HS-27A (cell line): ENCODE data around the gene SOX1.

Experiments used
- DNase-seq: peaks from one replicate; pipeline ENCODE4 v3.0.0-alpha.2; 2012; ENCODE audit warnings: low read depth, missing footprints

Gene SOX1

GRCh38 chr13:112072534-112073244, 5.7 kb downstream of the SOX1 start:
- DNase-seq = no peak

- DNase-seq = no peak
These were observed 6.5 kb downstream of the SOX1 start for GRCh38 chr13:112073245-112074138.

- DNase-seq = no peak
These were observed 7.4 kb downstream of the SOX1 start for GRCh38 chr13:112074139-112074865.

DNA sequence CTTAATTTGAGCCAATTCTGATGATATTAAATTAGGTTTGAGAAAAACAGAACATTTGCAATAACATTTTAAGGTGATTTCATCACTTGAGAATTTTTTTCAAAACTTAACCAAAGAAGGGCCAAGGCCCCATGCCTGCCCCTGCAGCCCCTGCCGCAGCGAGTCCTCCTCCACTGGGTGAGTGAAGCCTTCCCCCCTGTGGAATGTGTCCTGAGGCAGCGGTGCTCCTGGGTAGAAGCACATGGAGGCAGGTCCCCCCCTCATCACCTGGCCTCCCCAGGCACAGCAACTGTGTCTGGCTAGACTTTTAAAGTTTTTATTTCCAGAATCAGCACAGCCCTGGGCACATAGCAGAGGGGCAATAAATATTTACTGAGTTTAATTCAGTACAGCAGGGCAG, 10.8 kb downstream of the SOX1 start:
- DNase-seq = no peak

DNA sequence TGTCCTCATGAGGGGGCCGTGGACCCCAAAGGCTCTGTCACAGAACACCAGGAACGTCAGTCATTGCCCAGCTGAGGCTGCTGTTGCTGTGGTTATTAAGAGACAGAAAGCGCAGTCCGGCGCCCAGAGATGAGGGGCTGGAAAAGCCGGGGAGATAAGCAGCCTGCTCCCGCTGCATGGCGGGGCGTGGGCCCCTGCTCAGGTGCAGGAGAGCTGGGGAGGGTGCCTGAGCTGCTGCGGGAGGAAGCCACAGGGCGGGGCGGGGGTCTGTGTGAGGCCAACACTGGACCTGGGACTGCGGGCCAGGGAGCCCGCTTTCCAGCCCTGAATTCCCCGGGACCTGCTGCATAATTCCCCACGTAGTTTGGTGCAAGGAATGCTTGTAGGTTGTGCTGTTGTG, 11.3 kb downstream of the SOX1 start:
- DNase-seq = no peak

GRCh38 chr13:112078879-112079531, 12.1 kb downstream of the SOX1 start:
- DNase-seq = no peak

DNA sequence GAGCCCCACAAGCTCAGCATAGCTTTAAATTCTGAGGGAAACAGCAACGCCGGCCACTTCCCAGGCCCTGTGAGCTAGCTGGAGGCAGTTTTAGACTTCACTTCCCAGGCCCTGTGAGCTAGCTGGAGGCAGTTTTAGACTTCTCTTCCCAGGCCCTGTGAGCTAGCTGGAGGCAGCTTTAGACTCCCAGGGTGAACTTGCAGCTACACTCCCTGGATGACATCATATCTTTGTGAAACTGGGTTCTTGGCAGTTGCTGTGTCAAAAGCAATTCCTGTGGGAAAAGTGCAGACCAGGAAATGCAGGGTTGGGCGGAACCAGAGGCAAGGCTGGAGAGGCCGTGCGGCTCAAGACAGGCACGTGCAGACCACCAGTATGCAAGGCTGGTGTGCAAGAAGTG, 12.7 kb downstream of the SOX1 start:
- DNase-seq = no peak

- no peak for DNase-seq
These were observed 17.0 kb downstream of the SOX1 start for GRCh38 chr13:112083971-112084370.

DNA sequence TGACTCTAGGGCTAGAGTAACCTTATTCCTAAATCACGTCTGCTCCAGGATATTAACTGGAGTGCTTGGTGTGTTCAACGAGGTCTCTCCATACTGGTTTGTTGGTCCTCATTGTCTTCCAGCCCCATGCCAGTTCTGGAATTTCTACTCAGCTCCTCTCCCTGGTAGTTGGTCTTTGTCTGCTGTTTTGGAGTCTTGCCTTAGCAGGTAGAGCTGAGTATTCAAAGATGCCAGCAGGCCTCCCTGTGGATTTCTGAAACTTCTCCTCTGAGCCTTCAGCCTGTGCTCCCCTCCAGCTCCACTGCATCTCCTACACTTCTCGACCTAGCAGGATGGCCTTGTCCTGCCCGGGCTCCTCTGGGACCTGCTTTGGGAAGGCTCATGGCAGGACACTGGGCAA, 25.5 kb downstream of the SOX1 start:
- DNase-seq = no peak

GRCh38 chr13:112095354-112095753, 28.4 kb downstream of the SOX1 start:
- DNase-seq = no peak

DNA sequence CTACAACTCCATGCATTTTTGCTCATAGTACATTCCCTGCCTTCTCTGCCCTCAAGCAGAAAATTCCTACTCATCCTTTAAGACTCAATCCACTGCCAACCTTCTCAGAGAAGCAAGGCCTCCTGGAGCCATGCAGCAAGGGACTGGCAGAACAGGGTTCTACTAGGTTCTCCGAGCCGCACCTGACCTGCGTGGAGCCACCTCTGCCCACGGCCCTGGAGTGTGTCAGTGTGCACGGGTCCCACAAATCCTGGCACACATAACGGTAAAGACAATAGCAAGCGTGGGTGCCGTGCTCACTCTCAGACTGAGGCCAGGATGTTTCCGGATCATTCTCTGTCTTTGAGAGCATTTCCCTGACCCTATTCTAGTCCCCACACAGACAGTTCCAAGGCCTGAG, 30.0 kb downstream of the SOX1 start:
- no peak for DNase-seq

GRCh38 chr13:112097770-112098169, 30.8 kb downstream of the SOX1 start:
- no peak for DNase-seq

DNA sequence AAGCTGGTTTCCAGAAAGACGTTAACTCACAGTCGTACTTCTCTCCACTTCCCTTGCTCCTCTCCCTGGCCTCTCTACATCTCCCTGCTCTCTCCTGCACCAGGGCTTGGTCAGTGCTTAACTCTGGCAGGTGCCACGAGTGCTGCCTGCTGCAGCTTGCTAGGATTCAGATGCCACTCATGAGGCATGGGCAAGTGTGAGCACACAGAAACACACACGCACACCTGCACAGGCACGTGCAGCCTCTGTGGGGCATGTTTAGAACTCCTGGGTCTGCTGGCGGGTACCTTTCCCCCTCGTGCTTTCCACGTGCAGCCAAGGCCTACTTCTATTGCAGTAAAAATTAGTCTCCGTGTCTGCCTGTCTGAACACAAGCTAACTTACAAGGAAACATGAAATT, 31.8 kb downstream of the SOX1 start:
- no peak for DNase-seq

- DNase-seq = no peak
These were observed 34.5 kb downstream of the SOX1 start for GRCh38 chr13:112101360-112101930.

GRCh38 chr13:112102243-112102642, 35.3 kb downstream of the SOX1 start:
- no peak for DNase-seq

DNA sequence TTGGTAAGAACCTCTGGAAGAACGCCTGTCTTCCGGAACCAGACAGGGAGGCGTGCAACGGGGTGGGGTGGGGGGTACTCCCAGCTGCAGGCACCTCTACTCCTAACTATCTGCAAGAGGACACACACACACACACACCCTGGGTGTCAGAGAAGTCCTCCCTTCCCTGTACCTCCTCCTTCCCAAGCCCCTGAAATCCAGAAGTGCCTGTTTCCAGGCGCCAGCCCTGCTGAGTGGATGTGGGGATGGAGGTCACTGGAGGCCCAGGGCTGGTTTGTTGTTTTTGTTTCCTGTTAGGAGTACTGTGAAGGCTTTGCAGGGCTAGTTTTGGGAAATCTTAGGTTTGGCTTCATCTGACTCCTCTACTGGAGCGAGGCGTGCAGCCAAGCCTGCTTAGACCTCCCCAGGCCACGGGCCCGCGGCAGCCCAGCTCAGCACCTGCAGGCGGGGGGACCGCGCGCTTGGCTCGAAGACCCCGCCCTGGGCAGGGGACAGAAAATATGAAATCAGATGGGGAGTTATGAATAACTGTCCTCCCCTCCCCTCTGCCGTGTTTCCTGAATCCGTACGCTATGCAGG, 36.4 kb downstream of the SOX1 start:
- no peak for DNase-seq

DNA sequence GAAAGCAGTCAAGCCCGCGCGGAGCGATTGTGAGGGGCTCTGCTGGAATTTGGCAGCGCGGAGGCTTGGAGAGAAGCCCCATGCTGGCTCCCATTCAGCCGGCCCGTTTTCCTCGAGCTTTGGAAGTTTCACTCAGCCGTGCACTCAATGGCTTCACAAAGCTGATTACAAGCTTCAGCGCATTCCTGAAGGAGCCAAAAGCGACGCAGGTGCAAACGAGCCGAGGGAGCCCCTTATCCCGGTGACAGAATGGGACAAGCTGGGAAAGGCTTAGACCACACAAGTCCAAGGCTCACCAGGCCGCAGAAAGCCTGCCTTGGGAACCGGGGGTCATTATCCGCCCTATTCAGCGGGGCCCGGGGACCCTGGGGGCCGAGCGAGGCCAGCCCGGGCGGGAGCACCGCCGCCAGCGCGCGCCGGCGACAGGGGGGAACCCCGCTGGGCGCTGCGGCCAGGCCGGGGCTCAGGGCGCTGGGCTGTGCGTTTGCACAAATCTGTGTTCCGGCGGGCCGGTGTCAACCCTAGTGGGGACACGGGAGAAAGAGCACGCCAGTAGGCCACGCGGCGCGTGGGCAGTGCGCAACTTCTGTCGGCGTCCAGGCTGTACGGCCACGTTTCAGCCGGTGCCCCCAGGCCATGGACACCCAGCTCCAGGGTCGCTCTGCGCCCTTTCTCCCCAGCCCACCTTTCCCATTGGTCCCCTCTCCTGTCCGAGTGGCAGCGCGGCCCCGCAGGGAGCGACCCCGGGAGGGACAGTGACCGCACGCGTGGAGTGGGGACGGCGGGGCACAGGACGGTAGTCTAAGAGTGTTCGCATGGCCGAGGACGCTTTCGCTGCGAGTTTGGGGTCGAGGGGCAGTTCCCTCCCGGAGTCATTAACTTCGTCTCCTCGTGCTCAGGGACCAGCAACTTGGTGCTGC, 37.3 kb downstream of the SOX1 start:
- no peak for DNase-seq

DNA sequence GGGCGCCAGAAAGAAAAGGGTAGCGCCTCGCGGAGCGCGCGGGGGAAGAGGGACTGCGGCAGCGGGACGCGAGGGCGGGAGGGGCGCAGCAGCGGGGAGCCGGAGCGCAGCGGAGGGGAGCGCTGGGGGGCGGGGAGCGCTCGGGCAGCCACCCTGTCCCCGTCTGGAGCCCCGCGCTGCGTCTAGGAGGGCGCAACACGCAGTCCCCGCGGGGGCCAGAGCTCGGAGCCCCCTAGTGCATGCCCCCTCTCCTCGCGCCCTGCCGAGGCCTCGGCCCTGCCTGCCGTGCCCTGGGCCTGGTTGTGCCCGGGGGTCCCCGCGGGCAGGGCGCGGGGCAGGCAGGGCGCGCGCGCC, 37.9 kb downstream of the SOX1 start:
- DNase-seq = no peak

DNA sequence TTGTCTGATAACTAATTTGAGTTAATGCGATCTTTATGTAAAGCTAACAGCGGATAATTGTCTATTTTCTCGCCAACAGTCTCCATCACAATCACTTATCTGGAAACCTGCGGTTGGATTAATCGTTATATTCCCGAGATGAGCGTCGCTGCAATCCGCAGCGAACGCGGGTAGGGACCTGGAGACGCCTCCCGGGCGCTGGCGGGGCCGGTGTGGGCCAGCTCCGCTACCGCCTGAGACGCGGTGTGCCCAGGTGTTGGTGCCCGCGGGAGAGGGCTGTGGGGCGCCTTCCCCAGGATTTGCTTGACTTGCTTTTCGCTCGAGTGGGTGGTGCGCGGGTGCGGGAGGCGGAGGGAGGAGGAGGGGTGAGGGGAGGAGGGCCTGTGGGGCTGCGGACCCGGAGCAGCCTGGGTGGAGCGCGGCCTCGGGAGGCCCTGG, 38.3 kb downstream of the SOX1 start:
- no peak for DNase-seq

GRCh38 chr13:112105892-112106291, 38.9 kb downstream of the SOX1 start:
- DNase-seq = no peak
